HG03439 (cell line): Measurements from ENCODE around the gene PPARGC1A.

Experiments used
- ATAC-seq: cut with Tn5 transposase; IDR thresholded peaks from one replicate; pipeline ENCODE4 v1.9.1; 2021; ENCODE audit warnings: mild to moderate bottlenecking, moderate library complexity; ENCODE audit not compliant: unreplicated experiment

The PPARGC1A gene

GRCh38 chr4:23909671-23910070 lies 19.8 kb upstream of the PPARGC1A start:
- ATAC-seq = no peak

- no peak for ATAC-seq
Measured at GRCh38 chr4:23906839-23907238, 17.0 kb upstream of the PPARGC1A start.

GRCh38 chr4:23904639-23905071 lies 14.8 kb upstream of the PPARGC1A start:
- ATAC-seq = no peak

- ATAC-seq = no peak
Measured at GRCh38 chr4:23903859-23904438, 14.1 kb upstream of the PPARGC1A start.

GRCh38 chr4:23902222-23902804 lies 12.5 kb upstream of the PPARGC1A start:
- ATAC-seq = no peak

- ATAC-seq = no peak
Measured at GRCh38 chr4:23900636-23901035, 10.8 kb upstream of the PPARGC1A start.

GRCh38 chr4:23899565-23899964 lies 9.7 kb upstream of the PPARGC1A start:
- ATAC-seq = no peak

GRCh38 chr4:23897564-23898109 lies 7.8 kb upstream of the PPARGC1A start:
- ATAC-seq = no peak

- ATAC-seq = no peak
Measured at GRCh38 chr4:23894021-23894420, 4.2 kb upstream of the PPARGC1A start.

- ATAC-seq = no peak
Measured at GRCh38 chr4:23891064-23891421, 1.2 kb upstream of the PPARGC1A start.

GRCh38 chr4:23890369-23891063 lies 669 bp upstream of the PPARGC1A start:
- no peak for ATAC-seq

- no peak for ATAC-seq
Measured at GRCh38 chr4:23889391-23889790, 456 bp downstream of the PPARGC1A start.

- no peak for ATAC-seq
Measured at GRCh38 chr4:23888421-23889319, 1.2 kb downstream of the PPARGC1A start.

- ATAC-seq = no peak
Measured at GRCh38 chr4:23887989-23888388, 1.9 kb downstream of the PPARGC1A start.

GRCh38 chr4:23887173-23887572 lies 2.7 kb downstream of the PPARGC1A start:
- no peak for ATAC-seq

- no peak for ATAC-seq
Measured at GRCh38 chr4:23885943-23886590, 3.8 kb downstream of the PPARGC1A start.

- ATAC-seq = no peak
Measured at GRCh38 chr4:23884741-23885140, 5.1 kb downstream of the PPARGC1A start.

GRCh38 chr4:23884261-23884660 lies 5.6 kb downstream of the PPARGC1A start:
- no peak for ATAC-seq

GRCh38 chr4:23882976-23883531 lies 6.8 kb downstream of the PPARGC1A start:
- ATAC-seq = no peak

GRCh38 chr4:23881674-23882337 lies 8.0 kb downstream of the PPARGC1A start:
- ATAC-seq = no peak
